GM23248 (cell line): ENCODE measurements around the gene PCDHGC4.

ENCODE experiments used
- EZH2 ChIP-seq: fragments of 200-600 bp; sonication (generic); IDR thresholded peaks from 2 replicates; pipeline ENCODE4 v1.6.1; 2018; ENCODE audit warnings: antibody characterized with exemption, mild to moderate bottlenecking; ENCODE audit not compliant: insufficient read depth, poor library complexity, severe bottlenecking
- EZH2phosphoT487 ChIP-seq: fragments of 200-600 bp; sonication (generic); IDR thresholded peaks from 2 replicates; pipeline ENCODE4 v1.6.1; 2018; ENCODE audit warnings: antibody characterized with exemption, moderate library complexity, mild to moderate bottlenecking, low read depth; ENCODE audit not compliant: insufficient read depth

- TF ChIP-seq EZH2 (no peak), EZH2phosphoT487 (no peak)
Observed at GRCh38 chr5:141483902-141484301, 928 bp upstream of the PCDHGC4 start.
